Lower lobe of right lung (tissue), 2 donors: ENCODE results near the gene AGPAT3. TPM values are rescaled to one million over a fixed set of nuclear protein-coding genes. Genes with fewer than 3 reads are reported as not detected.
A peak's percentile ranks its signal among the peaks of the same experiment; 100 is the strongest.

Experiments
- ATAC-seq, 2 donors: fragments of 200-7000 bp; cut with Tn5 transposase; one replicate each; pipeline ENCODE4 v1.9.1; 2020 to 2022; ENCODE audit warnings: mild to moderate bottlenecking in 2 of 2, moderate library complexity in 2 of 2
- DNase-seq: peaks from one replicate; pipeline ENCODE4 v3.0.0-alpha.2; 2020
- H3K27ac ChIP-seq: fragments of 200-600 bp; one replicate; pipeline ENCODE4 v1.8.0; 2022
- H3K27me3 ChIP-seq: fragments of 200-600 bp; one replicate; pipeline ENCODE4 v1.8.0; 2022; ENCODE audit warnings: low read depth
- H3K36me3 ChIP-seq: fragments of 200-600 bp; one replicate; pipeline ENCODE4 v1.8.0; 2022; ENCODE audit warnings: mild to moderate bottlenecking
- H3K4me1 ChIP-seq: fragments of 200-600 bp; one replicate; pipeline ENCODE4 v1.8.0; 2022
- H3K4me3 ChIP-seq: fragments of 200-600 bp; one replicate; pipeline ENCODE4 v1.8.0; 2022; ENCODE audit warnings: mild to moderate bottlenecking
- H3K9me3 ChIP-seq: fragments of 200-600 bp; one replicate; pipeline ENCODE4 v1.8.0; 2022
- CTCF ChIP-seq: fragments of 200-600 bp; IDR thresholded peaks from one replicate; pipeline ENCODE4 v1.8.0; 2022; ENCODE audit warnings: antibody characterized with exemption, mild to moderate bottlenecking
- intact Hi-C: fragments of 100-400 bp; cut with DNase I; formaldehyde crosslinking; loops from one replicate; pipeline ENCODE4 v1.11.0; 2022
- total RNA-seq: library from RNA; stranded (reverse); fragmentation: NEBNext Ultra II Directional; extraction: Animal tissue kit (Norgen Biotek cat#: 25700); gene quantifications from one replicate; pipeline ENCODE4 v1.2.1, GENCODE V29; 2021
- donor health status: DM: no; HTN: yes; CAD: no; lungs with severe emphysema.

Gene AGPAT3
- total RNA-seq, 1 donor from 2014 or later, result 83.3 TPM

- Histone ChIP-seq H3K9me3 (no peaks in the 10 kb centered on the region), H3K36me3 (no peaks in the 10 kb centered on the region), H3K27me3 (no peaks in the 10 kb centered on the region), H3K27ac (no peak overlapping the region), H3K4me3 (no peak overlapping the region), H3K4me1 (peaks cover 74% of the 10 kb centered on the region)
- intact Hi-C loops, result no loop called here
- DNase-seq, result no peak
- TF ChIP-seq CTCF, result no peak
- no peak for ATAC-seq
Observed at GRCh38 chr21:44017601-44018000, 152.6 kb downstream of the AGPAT3 start.

GRCh38 chr21:44018127-44018526 is 153.1 kb downstream of the AGPAT3 start:
- no peak overlapping the region for H3K27ac ChIP-seq
- H3K9me3 ChIP-seq, result no peaks in the 10 kb centered on the region
- DNase-seq (no peak), ATAC-seq (no peak)
- no peaks in the 10 kb centered on the region for H3K36me3 ChIP-seq
- TF ChIP-seq CTCF, result no peak
- no peaks in the 10 kb centered on the region for H3K27me3 ChIP-seq
- H3K4me1 ChIP-seq, result peaks cover 76% of the 10 kb centered on the region
- intact Hi-C loops, result no loop called here
- H3K4me3 ChIP-seq, result no peak overlapping the region

GRCh38 chr21:44018813-44019567 is 154.0 kb downstream of the AGPAT3 start:
- Histone ChIP-seq H3K4me3 (no peak overlapping the region), H3K27me3 (no peaks in the 10 kb centered on the region), H3K9me3 (no peaks in the 10 kb centered on the region), H3K4me1 (peaks cover 71% of the 10 kb centered on the region), H3K36me3 (no peaks in the 10 kb centered on the region), H3K27ac (peak overlapping the region; percentile 24)
- TF ChIP-seq CTCF, result no peak
- no peak for DNase-seq
- peak in 1 of 2 donors; percentile 32 for ATAC-seq
- intact Hi-C loops, result no loop called here

GRCh38 chr21:44019568-44019958 is 154.5 kb downstream of the AGPAT3 start:
- no peaks in the 10 kb centered on the region for H3K9me3 ChIP-seq
- intact Hi-C loops, result no loop called here
- H3K27ac ChIP-seq, result no peak overlapping the region
- H3K36me3 ChIP-seq, result no peaks in the 10 kb centered on the region
- no peak for TF ChIP-seq CTCF
- H3K4me3 ChIP-seq, result no peak overlapping the region
- DNase-seq, result no peak
- peaks cover 71% of the 10 kb centered on the region for H3K4me1 ChIP-seq
- no peak for ATAC-seq
- H3K27me3 ChIP-seq, result no peaks in the 10 kb centered on the region

- intact Hi-C loops, result no loop called here
- TF ChIP-seq CTCF, result no peak
- DNase-seq (no peak), ATAC-seq (no peak)
- peaks cover 74% of the 10 kb centered on the region for H3K4me1 ChIP-seq
- no peaks in the 10 kb centered on the region for H3K36me3 ChIP-seq
- no peaks in the 10 kb centered on the region for H3K9me3 ChIP-seq
- no peak overlapping the region for H3K27ac ChIP-seq
- no peaks in the 10 kb centered on the region for H3K27me3 ChIP-seq
- no peak overlapping the region for H3K4me3 ChIP-seq
Observed at GRCh38 chr21:44020551-44020950, 155.5 kb downstream of the AGPAT3 start.
